ENCODE data around the gene TPH2.

Gene TPH2

GRCh38 chr12:72077111-72077820 lies 138.6 kb downstream of the TPH2 start:
- no peak for DNase-seq (ENCODE audit: low read depth)
- TF ChIP-seq CTCF (conservative IDR thresholded peaks at IDR 0.05; ENCODE audit: low read depth, low read length) = no peak

GRCh38 chr12:72081777-72082176 lies 143.1 kb downstream of the TPH2 start:
- no peak for DNase-seq (ENCODE audit: low read depth)
- TF ChIP-seq CTCF (conservative IDR thresholded peaks at IDR 0.05; ENCODE audit: low read depth, low read length) = no peak

More at GRCh38 chr12:72077111-72077820, 138.6 kb downstream of the TPH2 start:
- no peak overlapping the region for H3K4me3 ChIP-seq (ENCODE audit: low read depth, low read length)

More at GRCh38 chr12:72081777-72082176, 143.1 kb downstream of the TPH2 start:
- no peak overlapping the region for H3K4me3 ChIP-seq (ENCODE audit: low read depth, low read length)

All from choroid plexus epithelial cell (primary cell).